ENCODE results near the gene CYP46A1.

DNA sequence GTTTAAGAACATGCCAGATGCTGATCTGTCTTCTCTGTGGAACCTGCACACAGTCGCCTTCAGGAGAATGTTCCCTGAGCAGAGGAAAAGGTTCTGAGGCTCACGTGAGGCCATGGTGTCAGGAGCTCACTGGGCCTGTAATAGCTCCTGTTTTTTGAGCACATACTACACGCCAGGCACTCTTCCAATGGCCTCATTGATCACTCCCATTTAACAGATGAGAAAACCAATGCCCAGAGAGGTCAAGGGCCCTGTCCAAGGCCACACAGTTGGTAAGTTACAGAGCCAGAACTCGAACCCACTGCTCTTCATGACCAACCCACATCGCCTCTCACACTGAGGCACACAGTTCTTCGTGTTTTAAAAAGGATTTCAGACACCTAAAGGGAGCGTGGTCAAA is 46.5 kb upstream of the CYP46A1 start:
- TF ChIP-seq POLR2A (IDR thresholded peaks at IDR 0.05) (no peak), CTCF (IDR thresholded peaks at IDR 0.05) (no peak)

All from uterus (tissue), 2 donors.